ENCODE data around the gene HBEGF.

DNA sequence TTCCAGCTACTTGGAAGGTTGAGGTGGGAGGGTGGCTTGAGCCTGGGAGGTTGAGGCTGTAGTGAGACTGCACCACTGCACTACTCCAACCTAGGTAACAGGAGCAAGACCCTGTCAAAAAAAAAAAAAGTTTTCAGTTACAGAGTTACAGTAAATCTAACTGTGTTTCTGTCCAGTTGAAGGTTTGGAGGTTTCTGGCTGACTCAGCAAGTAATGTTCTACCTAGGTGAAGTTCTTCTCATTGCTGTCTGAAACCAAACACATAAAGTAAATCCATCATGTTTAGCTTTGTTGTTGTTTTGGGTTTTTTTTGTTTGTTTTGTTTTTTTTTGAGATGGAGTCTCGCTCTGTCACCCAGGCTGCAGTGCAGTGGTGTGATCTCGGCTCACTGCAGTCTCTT, 47.3 kb upstream of the HBEGF start:
- TF ChIP-seq CTCF (IDR thresholded peaks at IDR 0.05) (no peak), POLR2A (IDR thresholded peaks at IDR 0.05) (no peak)

Measured in thyroid gland (tissue), 4 donors.